ENCODE measurements around the gene MPC2.

The MPC2 gene

GRCh38 chr1:167936930-167937708 is at the start of gene MPC2:
Gene MPC2, minus strand, starts transcription at chr1:167937072. Its CDS starts 1,231 bp downstream, at chr1:167935841.
- peak; percentile 36 for DNase-seq

GRCh38 chr1:167984886-167985489 is 48.1 kb upstream of the MPC2 start:
- DNase-seq = peak; percentile 0

DNA sequence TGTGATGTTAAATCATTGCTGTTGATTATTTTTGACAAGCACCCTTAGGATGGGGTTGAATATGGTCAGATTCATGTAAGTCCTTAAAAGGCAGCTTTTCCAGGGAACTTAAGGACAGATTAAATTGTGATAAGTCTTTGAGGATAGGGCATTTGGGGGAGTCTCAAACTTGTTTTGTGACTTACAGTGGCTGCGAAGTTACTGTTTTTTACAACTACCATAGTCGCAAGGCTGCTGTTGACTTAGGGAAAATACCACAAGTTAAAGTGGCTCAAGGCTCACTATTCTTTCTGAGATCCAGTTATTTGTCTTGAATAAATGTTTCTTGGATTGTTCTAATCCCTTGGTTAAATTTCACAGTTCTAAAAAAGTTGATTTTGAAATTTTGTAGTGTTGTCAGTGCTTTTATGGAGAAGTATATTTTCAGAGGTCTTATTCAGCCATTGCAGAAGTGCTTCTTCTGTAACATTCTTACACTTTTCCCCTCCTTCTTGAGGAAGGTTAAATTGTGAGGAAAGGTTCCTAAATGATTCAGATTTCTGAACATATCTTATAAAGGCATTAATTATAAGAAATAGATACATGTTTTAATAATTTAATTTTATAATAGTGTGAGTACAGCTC is 47.0 kb upstream of the MPC2 start:
- DNase-seq = no peak

DNA sequence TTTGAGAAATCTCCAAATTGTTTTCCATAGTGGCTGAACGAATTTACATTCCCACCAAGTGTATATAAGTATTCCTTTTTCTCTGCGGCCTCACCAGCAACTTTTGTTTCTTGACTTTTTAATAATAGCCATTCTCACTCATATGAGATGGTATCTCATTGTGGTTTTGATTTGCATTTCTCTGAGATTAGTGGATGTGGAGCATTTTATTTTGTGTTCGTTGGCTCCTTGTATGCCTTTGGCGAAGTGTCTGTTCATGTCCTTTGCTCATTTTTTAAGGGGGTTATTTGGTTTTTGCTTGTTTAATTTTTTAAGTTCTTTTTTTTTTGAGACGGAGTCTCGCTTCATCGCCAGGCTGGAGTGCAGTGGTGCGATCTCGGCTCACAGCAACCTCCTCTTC is 45.1 kb upstream of the MPC2 start:
- DNase-seq = no peak

GRCh38 chr1:167977245-167977644 is 40.4 kb upstream of the MPC2 start:
- DNase-seq = no peak

DNA sequence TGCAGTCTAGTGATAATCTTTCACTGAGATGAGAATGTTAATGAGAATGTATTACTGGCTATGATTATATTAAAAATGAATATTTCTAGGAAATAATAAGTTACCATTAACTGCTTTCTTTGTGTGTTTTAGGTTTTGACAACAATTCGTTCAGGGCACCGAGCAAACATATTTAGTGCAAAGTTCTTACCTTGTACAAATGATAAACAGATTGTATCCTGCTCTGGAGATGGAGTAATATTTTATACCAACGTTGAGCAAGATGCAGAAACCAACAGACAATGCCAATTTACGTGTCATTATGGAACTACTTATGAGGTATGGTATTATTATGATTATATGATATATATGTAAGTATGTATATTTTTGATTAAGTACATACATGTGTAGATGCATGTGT is 37.8 kb upstream of the MPC2 start:
- DNase-seq = no peak

- no peak for DNase-seq
These were observed 37.0 kb upstream of the MPC2 start for GRCh38 chr1:167973832-167974231.

DNA sequence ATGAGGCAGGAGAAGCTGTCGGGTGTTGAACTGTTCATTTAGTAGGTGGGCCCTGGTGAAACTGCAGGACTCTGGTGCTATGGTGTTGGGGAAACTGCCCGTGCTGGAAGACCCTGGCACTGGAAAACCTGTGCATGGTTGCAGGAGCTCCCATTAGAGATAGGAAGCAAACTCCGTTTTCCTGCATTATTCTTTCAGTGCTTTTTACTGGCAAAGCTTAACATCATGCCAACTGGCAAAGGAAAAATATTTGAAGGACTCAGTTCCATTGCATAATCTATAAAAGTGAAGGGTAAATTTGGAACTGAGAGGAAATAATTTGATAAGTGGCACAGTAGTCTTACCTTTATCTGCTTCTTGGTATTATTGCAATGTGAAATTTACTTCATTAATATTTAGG is 31.7 kb upstream of the MPC2 start:
- no peak for DNase-seq

DNA sequence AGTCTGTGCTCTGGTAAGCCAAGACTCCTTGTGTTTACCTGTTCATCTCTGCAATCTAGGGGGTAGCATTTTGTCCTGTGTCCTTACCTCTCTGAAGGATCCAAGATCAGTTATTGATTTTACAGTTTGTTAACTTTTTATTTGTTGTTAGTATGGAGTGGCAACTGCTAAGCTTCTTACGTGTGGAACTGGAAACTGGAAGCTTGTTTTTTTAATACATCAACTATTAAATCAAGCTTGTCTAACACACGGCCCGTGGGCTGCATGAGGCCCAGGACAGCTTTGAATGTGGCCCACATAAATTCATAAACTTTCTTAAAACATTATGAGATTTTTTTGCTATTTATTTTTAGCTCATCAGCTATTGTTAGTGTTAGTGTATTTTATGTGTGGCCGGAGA is 29.2 kb upstream of the MPC2 start:
- no peak for DNase-seq

- no peak for DNase-seq
These were observed 27.8 kb upstream of the MPC2 start for GRCh38 chr1:167964646-167965045.

- DNase-seq = no peak
These were observed 20.8 kb upstream of the MPC2 start for GRCh38 chr1:167957710-167958109.

DNA sequence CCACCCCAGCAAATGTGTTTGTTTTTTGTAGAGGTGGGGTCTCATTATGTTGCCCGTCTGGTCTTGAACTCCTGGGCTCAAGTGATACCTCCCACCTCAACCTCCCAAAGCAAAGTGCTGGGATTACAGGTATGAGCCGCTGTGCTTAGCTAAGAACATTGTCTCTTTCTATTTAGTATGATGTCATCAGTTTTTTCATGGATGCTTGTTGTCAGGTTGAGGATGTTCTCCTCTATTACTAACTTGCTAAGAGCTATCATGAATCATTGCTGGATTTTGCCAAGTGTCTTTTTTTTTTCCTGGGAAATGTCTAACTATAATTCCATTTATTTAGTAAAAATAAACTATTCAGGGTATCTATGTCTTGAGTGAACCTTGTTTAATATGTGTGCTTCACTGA is 19.0 kb upstream of the MPC2 start:
- DNase-seq = no peak

DNA sequence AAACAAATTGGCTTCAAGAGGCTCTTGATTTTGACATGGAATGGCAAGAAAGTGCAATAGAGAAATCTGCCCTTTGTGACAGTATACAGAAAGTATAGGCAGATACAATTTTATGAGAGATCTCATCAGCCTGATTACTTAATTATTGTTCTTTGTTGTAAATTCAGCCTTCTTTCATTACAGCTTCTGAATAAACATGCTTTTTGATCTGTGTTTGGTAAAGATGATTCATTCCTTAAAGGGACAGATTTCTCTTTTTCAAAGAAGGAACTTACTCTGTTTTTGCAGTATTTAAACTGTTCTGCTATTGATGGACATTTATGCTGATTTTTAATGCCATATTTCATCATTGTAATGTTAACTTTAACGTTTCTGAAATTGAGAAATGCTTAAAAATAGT is 13.7 kb upstream of the MPC2 start:
- DNase-seq = no peak

DNA sequence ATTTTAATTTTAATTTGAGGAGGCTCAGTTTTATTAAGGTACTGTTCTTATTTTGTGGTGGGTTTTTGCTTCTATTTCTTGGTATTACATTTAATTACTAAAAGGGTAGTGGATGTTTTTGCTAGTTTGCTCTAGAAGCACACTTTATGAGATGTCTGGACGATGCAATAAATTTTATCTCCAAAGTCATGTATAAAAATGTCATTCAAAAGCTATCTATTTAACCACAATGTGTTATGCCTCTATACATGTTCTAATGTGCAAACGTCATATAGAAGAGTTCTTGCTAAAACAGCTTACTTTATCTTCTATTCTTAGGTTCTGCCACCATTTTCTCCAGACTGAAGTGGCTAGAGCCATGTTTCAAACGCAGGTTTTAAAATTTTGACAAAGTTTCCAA is 12.9 kb upstream of the MPC2 start:
- DNase-seq = no peak

DNA sequence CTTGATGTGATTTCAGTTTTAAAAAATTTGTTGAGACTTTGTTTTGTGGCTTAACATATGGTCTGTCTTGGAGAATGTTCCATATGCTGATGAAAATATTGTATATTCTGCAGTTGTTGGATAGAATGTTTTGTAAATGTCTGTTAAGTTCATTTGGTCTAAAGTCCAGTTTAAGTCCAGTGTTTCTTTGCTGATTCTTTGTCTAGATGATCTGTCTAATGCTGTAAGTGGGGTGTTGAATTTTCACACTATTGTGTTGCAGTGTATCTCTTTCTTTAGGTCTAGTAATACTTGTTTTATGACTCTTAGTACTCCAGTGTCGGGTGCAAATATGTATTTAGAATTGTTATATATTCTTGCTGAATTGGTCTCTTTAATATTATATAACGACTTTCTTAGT is 10.9 kb upstream of the MPC2 start:
- no peak for DNase-seq

DNA sequence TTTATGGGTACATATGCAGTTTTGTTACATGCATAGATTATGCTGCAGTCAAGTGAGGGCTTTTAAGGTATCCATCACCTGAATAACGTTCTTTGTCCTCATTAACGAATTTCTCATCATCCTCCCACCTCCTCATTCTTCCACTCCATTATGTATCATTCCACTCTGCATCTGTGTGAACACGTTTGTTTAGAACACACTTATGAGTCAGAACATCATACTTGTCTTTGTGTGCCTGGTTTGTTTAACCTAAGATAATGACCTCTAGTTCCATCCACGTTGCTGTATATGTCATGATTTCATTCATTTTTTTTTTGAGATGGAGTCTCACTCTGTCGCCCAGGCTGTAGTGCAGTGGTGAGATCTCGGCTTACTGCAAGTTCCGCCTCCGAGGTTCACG is 6.7 kb upstream of the MPC2 start:
- DNase-seq = no peak

GRCh38 chr1:167940264-167940663 is 3.4 kb upstream of the MPC2 start:
- no peak for DNase-seq

DNA sequence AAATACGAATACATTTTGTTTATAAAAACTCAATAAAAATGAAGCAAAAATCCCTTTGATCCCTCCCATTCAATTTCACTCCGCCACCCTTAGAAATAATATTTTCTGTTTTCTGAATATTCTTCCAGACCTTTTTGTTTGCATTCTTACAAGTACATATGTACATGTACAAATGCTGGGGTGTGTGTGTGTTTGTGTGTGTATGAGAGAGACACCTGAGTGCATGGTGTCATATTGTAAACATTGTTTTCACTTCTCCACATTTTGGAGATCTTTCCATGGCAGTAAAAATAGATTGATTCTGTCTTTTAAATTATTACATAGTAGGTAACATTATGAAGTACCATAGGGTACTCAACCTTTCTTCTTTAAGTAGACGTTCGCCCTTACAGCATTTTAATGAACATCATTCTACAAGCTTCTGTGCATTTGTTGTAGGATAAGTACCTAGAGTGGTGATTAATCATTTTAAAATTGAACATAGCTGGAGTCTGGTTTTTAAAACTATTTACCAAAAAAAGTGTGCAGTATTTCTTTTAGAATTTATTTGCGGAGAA is 1.3 kb upstream of the MPC2 start:
- no peak for DNase-seq

- no peak for DNase-seq
These were observed 788 bp upstream of the MPC2 start for GRCh38 chr1:167937709-167938010.

DNA sequence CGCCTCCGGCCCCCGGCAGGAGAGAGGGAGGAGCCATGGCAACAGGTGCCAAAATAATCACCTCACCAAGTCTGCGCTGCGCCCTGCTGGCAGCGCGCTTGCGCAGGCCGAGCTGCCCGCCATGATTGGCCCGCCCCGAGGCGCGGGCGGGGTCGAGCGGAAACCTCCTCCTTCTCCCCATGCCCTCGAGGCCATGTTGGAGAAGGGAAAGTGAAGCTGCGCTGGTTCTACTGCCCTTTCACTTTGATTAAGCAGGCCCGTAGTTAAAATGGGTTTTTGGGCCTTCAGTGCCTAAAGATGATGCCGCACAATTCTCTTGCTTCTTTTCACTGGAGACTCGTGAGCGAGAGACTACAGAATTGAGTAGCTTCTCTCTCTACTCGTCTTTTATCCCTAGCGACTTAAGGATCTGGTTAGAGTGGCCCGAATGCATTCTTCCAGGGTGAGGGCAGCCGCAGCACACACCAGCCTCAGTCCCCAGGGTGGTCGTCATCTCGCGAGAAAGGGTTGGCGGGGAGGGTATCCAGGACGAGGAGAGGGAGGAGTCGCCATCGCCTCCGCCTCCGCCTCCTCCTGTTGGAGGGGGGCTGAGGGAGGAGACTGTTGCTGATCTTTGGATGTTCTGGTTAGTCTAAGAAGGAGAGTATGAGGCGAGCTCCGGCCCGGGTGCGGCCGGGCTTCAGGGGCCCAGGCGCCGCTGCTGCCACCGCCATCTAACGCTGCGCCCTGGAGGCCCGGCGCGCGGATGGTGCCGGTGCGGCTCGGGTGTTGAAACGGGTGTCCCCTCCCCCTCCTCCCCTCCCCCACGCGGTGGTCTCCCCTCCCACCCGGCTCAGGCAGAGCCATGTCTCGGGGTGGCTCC is 573 bp downstream of the MPC2 start, which contains the start of gene DCAF6:
Gene DCAF6, plus strand, starts transcription at position 616 of the 862 bp plus-strand sequence. Its CDS starts 229 bp downstream, at position 845.
- DNase-seq = peak; percentile 98

DNA sequence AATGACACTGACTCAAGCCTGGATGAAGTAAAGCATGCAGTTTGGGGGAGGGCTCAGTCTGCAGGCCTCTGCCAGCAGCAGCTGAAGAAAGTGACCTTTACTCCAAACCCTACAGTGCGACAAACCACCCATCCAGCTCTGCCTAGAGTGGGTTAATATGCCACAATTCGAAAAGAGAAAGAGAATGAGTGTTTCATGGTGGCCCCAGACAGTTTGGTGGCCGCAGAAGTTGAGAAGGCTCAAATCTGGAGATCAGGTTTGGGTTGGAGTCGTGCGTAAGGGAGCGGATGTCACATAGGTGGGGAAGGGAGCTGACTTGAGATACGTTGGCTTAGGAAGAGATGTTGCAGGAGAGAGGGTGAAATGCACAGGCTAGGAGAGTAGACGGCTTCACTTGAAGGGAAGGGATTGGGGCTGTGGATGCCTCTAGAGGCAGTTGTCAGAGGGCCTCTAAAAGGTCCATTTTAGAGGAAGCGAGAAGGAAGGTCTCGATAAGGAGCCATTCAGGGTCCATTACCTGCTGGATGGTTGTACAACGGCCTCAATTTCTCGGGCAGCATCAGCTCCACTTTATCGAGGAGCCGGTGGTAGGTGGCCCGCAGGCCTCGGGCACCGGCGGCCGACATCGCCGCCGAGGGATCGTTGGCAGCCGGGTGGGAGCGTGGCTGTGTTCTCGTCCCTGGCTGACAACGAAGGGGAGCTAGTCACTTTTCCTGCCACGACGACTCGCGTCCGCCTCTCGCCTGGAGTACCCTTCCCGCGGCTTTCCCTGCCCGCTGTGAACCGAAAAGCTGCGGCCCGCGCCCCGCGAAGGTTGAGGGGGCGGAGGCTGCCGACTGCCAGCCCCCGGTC is 1.4 kb downstream of the MPC2 start:
- DNase-seq = no peak

Data from GDM1 (cell line).